ENCODE measurements around the gene APOB.

- TF ChIP-seq CTCF (IDR thresholded peaks at IDR 0.05; ENCODE audit: control extremely low read depth in 1 of 3, insufficient read depth in 1 of 3, low read depth in 1 of 3, low read length in 3 of 3) = no peak
- TF ChIP-seq POLR2A (IDR thresholded peaks at IDR 0.05; ENCODE audit: control extremely low read depth in 1 of 2, low read depth in 2 of 2, low read length in 2 of 2) = no peak
- no peak for TF ChIP-seq JUN (IDR thresholded peaks at IDR 0.05; ENCODE audit: low read depth, low read length)
- no peak for TF ChIP-seq POLR2AphosphoS5 (IDR thresholded peaks at IDR 0.05; ENCODE audit: low read depth, low read length)
- no peak for TF ChIP-seq HDAC6 (IDR thresholded peaks at IDR 0.05; ENCODE audit: low read depth, low read length)
- no peak for TF ChIP-seq E2F6 (IDR thresholded peaks at IDR 0.05)
- TF ChIP-seq JUND (IDR thresholded peaks at IDR 0.05; ENCODE audit: low read length) = no peak
- TF ChIP-seq EZH2 (IDR thresholded peaks at IDR 0.05; ENCODE audit: low read depth, low read length, severe bottlenecking) = no peak
- TF ChIP-seq BRCA1 (IDR thresholded peaks at IDR 0.05; ENCODE audit: low read depth, low read length) = no peak
Observed at GRCh38 chr2:20955277-20956026, 88.4 kb downstream of the APOB start.

Measured in H1 (cell line).